Measurements from ENCODE around the gene ANKFN1.

Gene ANKFN1

DNA sequence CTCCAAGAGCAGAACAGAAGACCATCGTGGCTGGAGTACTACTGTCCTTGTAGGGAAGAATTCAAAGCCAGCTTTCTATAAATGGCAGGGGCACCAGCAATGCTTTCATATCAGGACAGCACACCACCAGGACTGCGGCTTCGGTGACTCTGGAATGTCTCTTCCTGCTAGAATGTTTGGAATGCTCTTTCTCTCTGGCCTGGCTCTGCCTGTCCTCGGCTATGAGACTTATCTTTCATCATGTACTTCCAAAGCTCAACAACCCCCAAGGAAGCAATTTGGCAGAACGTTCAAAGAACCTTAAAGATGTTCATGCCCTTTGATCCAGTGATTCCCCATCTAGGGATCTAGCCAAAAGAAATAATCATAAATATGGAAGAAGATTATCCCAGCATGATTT, 387.6 kb downstream of the ANKFN1 start:
- H3K27ac ChIP-seq = no peak overlapping the region
- H3K4me3 ChIP-seq (ENCODE audit: low read depth, low read length) = no peak overlapping the region
- no peaks in the 10 kb centered on the region for H3K27me3 ChIP-seq (replicated peaks)
- TF ChIP-seq, protein P1, sequence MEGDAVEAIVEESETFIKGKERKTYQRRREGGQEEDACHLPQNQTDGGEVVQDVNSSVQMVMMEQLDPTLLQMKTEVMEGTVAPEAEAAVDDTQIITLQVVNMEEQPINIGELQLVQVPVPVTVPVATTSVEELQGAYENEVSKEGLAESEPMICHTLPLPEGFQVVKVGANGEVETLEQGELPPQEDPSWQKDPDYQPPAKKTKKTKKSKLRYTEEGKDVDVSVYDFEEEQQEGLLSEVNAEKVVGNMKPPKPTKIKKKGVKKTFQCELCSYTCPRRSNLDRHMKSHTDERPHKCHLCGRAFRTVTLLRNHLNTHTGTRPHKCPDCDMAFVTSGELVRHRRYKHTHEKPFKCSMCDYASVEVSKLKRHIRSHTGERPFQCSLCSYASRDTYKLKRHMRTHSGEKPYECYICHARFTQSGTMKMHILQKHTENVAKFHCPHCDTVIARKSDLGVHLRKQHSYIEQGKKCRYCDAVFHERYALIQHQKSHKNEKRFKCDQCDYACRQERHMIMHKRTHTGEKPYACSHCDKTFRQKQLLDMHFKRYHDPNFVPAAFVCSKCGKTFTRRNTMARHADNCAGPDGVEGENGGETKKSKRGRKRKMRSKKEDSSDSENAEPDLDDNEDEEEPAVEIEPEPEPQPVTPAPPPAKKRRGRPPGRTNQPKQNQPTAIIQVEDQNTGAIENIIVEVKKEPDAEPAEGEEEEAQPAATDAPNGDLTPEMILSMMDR (IDR thresholded peaks at IDR 0.05; ENCODE audit: low read depth, low read length, missing control alignments) = no peak
- no peaks in the 10 kb centered on the region for H3K36me3 ChIP-seq (replicated peaks)
- DNase-seq = no peak
- in situ Hi-C loops (cut with HindIII; ENCODE audit: low pct_ligation_motif_present, low sequenced_read_pairs) = no loop called here

DNA sequence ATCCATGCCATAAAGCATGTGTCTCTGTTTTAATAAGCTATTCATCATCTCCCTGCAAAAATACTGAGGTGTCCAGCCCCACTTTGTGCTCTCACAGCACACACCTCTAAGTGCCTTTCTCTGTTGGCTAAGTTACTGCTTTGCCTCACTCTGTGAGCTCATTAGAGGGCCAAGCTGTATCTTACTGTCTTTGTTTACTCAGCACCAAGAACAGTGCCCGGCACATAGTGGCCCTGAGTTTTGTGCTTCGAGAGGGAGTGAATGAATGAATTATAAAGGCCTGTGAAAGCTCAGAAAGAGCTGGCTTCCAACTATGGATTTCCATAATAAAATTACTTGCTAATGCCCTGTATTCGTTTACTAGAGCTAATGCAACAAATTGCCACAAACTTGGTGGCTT, 390.0 kb downstream of the ANKFN1 start:
- in situ Hi-C loops (cut with HindIII; ENCODE audit: low pct_ligation_motif_present, low sequenced_read_pairs) = no loop called here

DNA sequence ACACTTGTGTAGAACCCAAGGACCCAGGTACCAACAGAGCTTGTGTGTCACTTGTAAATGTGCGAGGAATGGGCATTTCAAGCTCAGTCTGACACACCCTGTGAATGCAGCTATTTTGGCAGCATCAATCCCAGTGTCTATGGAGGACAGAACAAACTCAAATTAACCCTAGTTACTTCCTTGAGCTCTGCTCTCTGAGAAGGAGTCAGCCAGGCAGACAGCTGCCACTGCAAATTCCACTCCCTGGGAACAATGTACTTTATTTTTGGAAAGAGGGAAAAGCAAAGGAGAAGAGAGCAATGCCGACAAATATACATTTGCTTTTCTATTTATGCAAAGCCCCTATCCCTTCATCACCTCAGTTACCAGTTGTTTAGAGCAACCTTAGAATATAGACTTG, 391.8 kb downstream of the ANKFN1 start:
- in situ Hi-C loops (cut with HindIII; ENCODE audit: low pct_ligation_motif_present, low sequenced_read_pairs) = no loop called here
- TF ChIP-seq, protein P1 (IDR thresholded peaks at IDR 0.05; ENCODE audit: low read depth, low read length, missing control alignments) = no peak
- no peak overlapping the region for H3K4me3 ChIP-seq (ENCODE audit: low read depth, low read length)
- H3K27ac ChIP-seq = no peak overlapping the region
- DNase-seq = no peak
- no peaks in the 10 kb centered on the region for H3K36me3 ChIP-seq (replicated peaks)
- H3K27me3 ChIP-seq (replicated peaks) = no peaks in the 10 kb centered on the region

More for the DNA sequence above, 390.0 kb downstream of the ANKFN1 start:
- Histone ChIP-seq H3K27ac (no peak overlapping the region), H3K36me3 (replicated peaks) (no peaks in the 10 kb centered on the region), H3K4me3 (ENCODE audit: low read depth, low read length) (no peak overlapping the region), H3K27me3 (replicated peaks) (no peaks in the 10 kb centered on the region)
- TF ChIP-seq, protein P1 (IDR thresholded peaks at IDR 0.05; ENCODE audit: low read depth, low read length, missing control alignments) = no peak
- DNase-seq = no peak

DNA sequence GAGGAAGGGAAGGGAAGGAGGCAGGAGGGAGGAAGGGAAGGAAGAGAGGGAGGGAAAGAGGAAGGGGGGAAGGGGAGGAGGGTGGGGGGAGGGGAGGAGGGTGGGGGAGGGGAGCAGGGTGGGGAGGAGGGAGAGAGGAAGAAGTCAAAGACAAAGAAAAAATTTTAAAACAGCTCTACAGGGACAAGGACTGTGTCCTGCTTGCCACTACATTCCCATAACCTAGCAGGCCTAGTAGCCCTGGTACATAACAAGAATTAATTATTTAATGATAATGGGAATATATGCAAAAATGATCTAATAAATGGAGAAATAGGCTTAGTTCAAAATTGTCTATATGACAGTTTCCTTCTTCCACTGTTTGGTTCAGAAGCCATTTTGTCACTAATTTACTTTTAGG, 392.7 kb downstream of the ANKFN1 start:
- TF ChIP-seq, protein P1 (IDR thresholded peaks at IDR 0.05; ENCODE audit: low read depth, low read length, missing control alignments) = no peak
- in situ Hi-C loops (cut with HindIII; ENCODE audit: low pct_ligation_motif_present, low sequenced_read_pairs) = no loop called here
- Histone ChIP-seq H3K27ac (no peak overlapping the region), H3K4me3 (ENCODE audit: low read depth, low read length) (no peak overlapping the region), H3K36me3 (replicated peaks) (no peaks in the 10 kb centered on the region), H3K27me3 (replicated peaks) (no peaks in the 10 kb centered on the region)
- DNase-seq = no peak

DNA sequence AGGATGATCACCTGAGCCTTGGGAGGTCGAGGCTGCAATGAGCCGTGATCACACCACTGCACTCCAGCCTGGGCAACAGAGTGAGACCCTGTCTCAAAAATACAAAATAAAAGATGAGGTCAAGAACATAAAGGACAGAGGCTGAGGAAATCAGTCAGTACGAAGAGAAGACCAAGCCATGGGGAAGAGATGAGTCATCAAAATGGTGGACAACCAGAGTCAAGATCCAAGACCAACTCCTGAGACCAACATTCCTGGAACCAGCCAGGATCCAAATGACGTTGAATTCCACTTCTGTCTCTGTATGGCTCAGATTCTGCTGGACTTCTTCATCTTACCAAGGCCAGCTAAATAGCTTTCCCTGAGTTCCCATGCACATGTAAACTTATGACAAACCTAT, 395.4 kb downstream of the ANKFN1 start:
- no peak for DNase-seq

DNA sequence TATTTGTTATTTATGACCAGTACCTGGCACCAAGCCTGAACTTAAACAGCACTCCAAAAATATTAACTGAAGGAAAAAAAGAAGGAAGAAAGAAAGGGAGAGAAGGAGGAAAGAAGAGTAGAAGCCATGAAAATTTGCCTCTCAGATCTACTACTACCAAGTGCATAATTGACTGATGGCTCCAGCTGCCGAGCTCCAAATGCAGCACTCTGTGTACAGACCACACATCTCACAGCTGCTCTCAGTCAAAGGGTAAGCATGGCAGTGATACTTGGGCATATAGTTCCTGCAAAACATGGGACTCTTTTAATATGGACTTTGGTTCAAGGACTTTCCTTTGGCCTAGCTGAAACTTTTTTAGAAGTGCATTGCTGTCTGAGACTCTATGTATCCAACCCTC, 396.2 kb downstream of the ANKFN1 start:
- no peak for DNase-seq
- TF ChIP-seq, protein P1 (IDR thresholded peaks at IDR 0.05; ENCODE audit: low read depth, low read length, missing control alignments) = no peak
- in situ Hi-C loops (cut with HindIII; ENCODE audit: low pct_ligation_motif_present, low sequenced_read_pairs) = no loop called here
- no peaks in the 10 kb centered on the region for H3K36me3 ChIP-seq (replicated peaks)
- no peak overlapping the region for H3K27ac ChIP-seq
- H3K4me3 ChIP-seq (ENCODE audit: low read depth, low read length) = no peak overlapping the region
- no peaks in the 10 kb centered on the region for H3K27me3 ChIP-seq (replicated peaks)

More for the DNA sequence above, 395.4 kb downstream of the ANKFN1 start:
- Histone ChIP-seq H3K36me3 (replicated peaks) (no peaks in the 10 kb centered on the region), H3K4me3 (ENCODE audit: low read depth, low read length) (no peak overlapping the region), H3K27me3 (replicated peaks) (no peaks in the 10 kb centered on the region), H3K27ac (no peak overlapping the region)
- TF ChIP-seq, protein P1 (IDR thresholded peaks at IDR 0.05; ENCODE audit: low read depth, low read length, missing control alignments) = no peak
- in situ Hi-C loops (cut with HindIII; ENCODE audit: low pct_ligation_motif_present, low sequenced_read_pairs) = no loop called here
